GM23338 (cell line): Measurements from ENCODE around the gene LRRFIP1. TPM values are rescaled to one million over a fixed set of nuclear protein-coding genes. Genes with fewer than 3 reads are reported as not detected.

Experiments
- ATAC-seq: fragments of 200-7000 bp; cut with Tn5 transposase; 3 replicates; pipeline ENCODE4 v1.9.1; 2020
- DNase-seq: peaks from one replicate; pipeline ENCODE4 v3.0.0-alpha.2; 2015; ENCODE audit warnings: low spot score
- H2AFZ ChIP-seq: fragments of 200-600 bp; sonication (generic); 2 replicates; pipeline ENCODE4 v1.8.0; 2016; ENCODE audit warnings: antibody characterized with exemption, mild to moderate bottlenecking, moderate library complexity
- H3F3A ChIP-seq: fragments of 200-600 bp; sonication (generic); replicated peaks from 2 replicates; pipeline ENCODE4 v1.8.0; 2017; ENCODE audit warnings: antibody characterized with exemption, mixed run types, low read depth
- H3K27ac ChIP-seq: fragments of 200-600 bp; sonication (generic); 2 replicates; pipeline ENCODE4 v1.6.1; 2016; ENCODE audit warnings: low read depth
- H3K27me3 ChIP-seq: fragments of 200-600 bp; sonication (generic); 2 replicates; pipeline ENCODE4 v1.8.0; 2016; ENCODE audit warnings: mild to moderate bottlenecking, mixed run types, moderate library complexity; ENCODE audit not compliant: insufficient read depth
- H3K36me3 ChIP-seq: fragments of 200-600 bp; sonication (generic); 2 replicates; pipeline ENCODE4 v1.8.0; 2016; ENCODE audit warnings: mild to moderate bottlenecking; ENCODE audit not compliant: insufficient read depth
- H3K4me1 ChIP-seq: fragments of 200-600 bp; sonication (generic); 2 replicates; pipeline ENCODE4 v1.8.0; 2016; ENCODE audit warnings: mild to moderate bottlenecking, moderate library complexity; ENCODE audit not compliant: insufficient read depth
- H3K4me2 ChIP-seq: fragments of 200-600 bp; sonication (generic); 2 replicates; pipeline ENCODE4 v1.7.1; 2017; ENCODE audit warnings: mixed run types
- H3K4me3 ChIP-seq: fragments of 200-600 bp; sonication (generic); 2 replicates; pipeline ENCODE4 v1.6.1; 2016; ENCODE audit warnings: mixed run types
- H3K79me2 ChIP-seq: fragments of 200-600 bp; sonication (generic); replicated peaks from 2 replicates; pipeline ENCODE4 v1.8.0; 2017; ENCODE audit warnings: mild to moderate bottlenecking; ENCODE audit not compliant: insufficient read depth
- H3K9me2 ChIP-seq: fragments of 200-600 bp; sonication (generic); 2 replicates; pipeline ENCODE4 v1.8.0; 2017; ENCODE audit not compliant: insufficient read depth
- H4K20me1 ChIP-seq: fragments of 200-600 bp; sonication (generic); replicated peaks from 2 replicates; pipeline ENCODE4 v1.8.0; 2017; ENCODE audit warnings: mild to moderate bottlenecking; ENCODE audit not compliant: insufficient read depth
- H3K27ac Mint-ChIP-seq: 2 replicates; pipeline ENCODE4 v1.8.0; 2020; ENCODE audit warnings: inconsistent platforms, mild to moderate bottlenecking, moderate library complexity, mixed read lengths
- H3K27me3 Mint-ChIP-seq: 3 replicates; pipeline ENCODE4 v1.8.0; 2022; ENCODE audit warnings: low read depth, mild to moderate bottlenecking, moderate library complexity, mixed read lengths, inconsistent platforms; ENCODE audit not compliant: insufficient read depth, poor library complexity
- H3K36me3 Mint-ChIP-seq: 3 replicates; pipeline ENCODE4 v1.8.0; 2021; ENCODE audit warnings: low read depth, mild to moderate bottlenecking, inconsistent platforms, moderate library complexity, mixed read lengths
- H3K4me1 Mint-ChIP-seq: 3 replicates; pipeline ENCODE4 v1.8.0; 2020; ENCODE audit warnings: mild to moderate bottlenecking, inconsistent platforms, mixed read lengths
- H3K4me3 Mint-ChIP-seq: 3 replicates; pipeline ENCODE4 v1.8.0; 2021; ENCODE audit warnings: moderate library complexity, mild to moderate bottlenecking, inconsistent platforms, mixed read lengths
- H3K9me3 Mint-ChIP-seq: 3 replicates; pipeline ENCODE4 v1.8.0; 2020; ENCODE audit warnings: moderate library complexity, mild to moderate bottlenecking, inconsistent platforms, mixed read lengths
- EZH2 ChIP-seq: fragments of 200-600 bp; sonication (generic); IDR thresholded peaks from one replicate; pipeline ENCODE4 v1.8.0; 2017; ENCODE audit warnings: antibody characterized with exemption, mild to moderate bottlenecking, low read depth; ENCODE audit not compliant: unreplicated experiment
- EZH2phosphoT487 ChIP-seq: fragments of 200-600 bp; sonication (generic); IDR thresholded peaks from one replicate; pipeline ENCODE4 v1.8.1; 2018; ENCODE audit warnings: antibody characterized with exemption; ENCODE audit not compliant: unreplicated experiment
- JUNB ChIP-seq: IDR thresholded peaks from one replicate; pipeline ENCODE4 v1.6.1; 2016; ENCODE audit warnings: antibody characterized with exemption; ENCODE audit not compliant: unreplicated experiment
- POLR2AphosphoS5 ChIP-seq: IDR thresholded peaks from 2 replicates; pipeline ENCODE4 v1.6.1; 2016; ENCODE audit warnings: antibody characterized with exemption, low read depth
- ZNF331 ChIP-seq: fragments of 250-450 bp; sonication (Bioruptor Pico); IDR thresholded peaks from 2 replicates; pipeline ENCODE4 v1.5.0; 2020; ENCODE audit warnings: low read depth, mild to moderate bottlenecking, moderate library complexity
- polyA plus RNA-seq: library from polyadenylated mRNA; unstranded; fragments of >200 nt; fragmentation: Nextera tagmentation; extraction: Ambion mirVana; gene quantifications from 2 replicates; pipeline ENCODE4 v1.2.1, GENCODE V29; 2016
- total RNA-seq: library from RNA; depleted of rRNA; stranded (reverse); fragments of >200 nt; shearing (Covaris generic); gene quantifications from 2 replicates; pipeline ENCODE4 v1.2.3, GENCODE V29; 2014
- TF ChIP-seq, protein P1 (sequence below): fragments of 250-450 bp; sonication (Bioruptor Pico); IDR thresholded peaks from 2 replicates; pipeline ENCODE4 v1.5.0; 2020; ENCODE audit warnings: mild to moderate bottlenecking, moderate library complexity

Gene LRRFIP1
- total and polyA plus RNA-seq, 2 experiments from 2014 or later: 59.6 to 178 TPM

DNA sequence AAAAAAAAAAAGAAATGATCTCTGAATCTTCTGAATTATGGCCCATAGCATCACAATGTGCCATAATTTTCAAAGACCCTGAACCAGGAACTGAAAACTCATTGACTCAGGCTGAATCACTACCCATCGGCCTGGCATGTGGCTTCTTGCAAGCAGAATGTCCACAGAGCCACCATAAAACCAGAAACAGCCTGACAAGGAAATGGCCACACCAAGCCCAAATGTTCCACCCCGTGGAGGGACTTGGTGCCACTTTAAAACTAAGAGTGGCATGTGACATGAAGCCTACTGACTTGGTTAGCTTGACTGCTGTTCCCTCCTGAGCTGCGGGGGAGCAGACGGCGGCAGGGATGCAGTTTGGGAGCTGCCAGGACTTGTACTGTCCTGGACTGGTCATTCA is 100.0 kb downstream of the LRRFIP1 start (continued):
- TF ChIP-seq, protein P1, sequence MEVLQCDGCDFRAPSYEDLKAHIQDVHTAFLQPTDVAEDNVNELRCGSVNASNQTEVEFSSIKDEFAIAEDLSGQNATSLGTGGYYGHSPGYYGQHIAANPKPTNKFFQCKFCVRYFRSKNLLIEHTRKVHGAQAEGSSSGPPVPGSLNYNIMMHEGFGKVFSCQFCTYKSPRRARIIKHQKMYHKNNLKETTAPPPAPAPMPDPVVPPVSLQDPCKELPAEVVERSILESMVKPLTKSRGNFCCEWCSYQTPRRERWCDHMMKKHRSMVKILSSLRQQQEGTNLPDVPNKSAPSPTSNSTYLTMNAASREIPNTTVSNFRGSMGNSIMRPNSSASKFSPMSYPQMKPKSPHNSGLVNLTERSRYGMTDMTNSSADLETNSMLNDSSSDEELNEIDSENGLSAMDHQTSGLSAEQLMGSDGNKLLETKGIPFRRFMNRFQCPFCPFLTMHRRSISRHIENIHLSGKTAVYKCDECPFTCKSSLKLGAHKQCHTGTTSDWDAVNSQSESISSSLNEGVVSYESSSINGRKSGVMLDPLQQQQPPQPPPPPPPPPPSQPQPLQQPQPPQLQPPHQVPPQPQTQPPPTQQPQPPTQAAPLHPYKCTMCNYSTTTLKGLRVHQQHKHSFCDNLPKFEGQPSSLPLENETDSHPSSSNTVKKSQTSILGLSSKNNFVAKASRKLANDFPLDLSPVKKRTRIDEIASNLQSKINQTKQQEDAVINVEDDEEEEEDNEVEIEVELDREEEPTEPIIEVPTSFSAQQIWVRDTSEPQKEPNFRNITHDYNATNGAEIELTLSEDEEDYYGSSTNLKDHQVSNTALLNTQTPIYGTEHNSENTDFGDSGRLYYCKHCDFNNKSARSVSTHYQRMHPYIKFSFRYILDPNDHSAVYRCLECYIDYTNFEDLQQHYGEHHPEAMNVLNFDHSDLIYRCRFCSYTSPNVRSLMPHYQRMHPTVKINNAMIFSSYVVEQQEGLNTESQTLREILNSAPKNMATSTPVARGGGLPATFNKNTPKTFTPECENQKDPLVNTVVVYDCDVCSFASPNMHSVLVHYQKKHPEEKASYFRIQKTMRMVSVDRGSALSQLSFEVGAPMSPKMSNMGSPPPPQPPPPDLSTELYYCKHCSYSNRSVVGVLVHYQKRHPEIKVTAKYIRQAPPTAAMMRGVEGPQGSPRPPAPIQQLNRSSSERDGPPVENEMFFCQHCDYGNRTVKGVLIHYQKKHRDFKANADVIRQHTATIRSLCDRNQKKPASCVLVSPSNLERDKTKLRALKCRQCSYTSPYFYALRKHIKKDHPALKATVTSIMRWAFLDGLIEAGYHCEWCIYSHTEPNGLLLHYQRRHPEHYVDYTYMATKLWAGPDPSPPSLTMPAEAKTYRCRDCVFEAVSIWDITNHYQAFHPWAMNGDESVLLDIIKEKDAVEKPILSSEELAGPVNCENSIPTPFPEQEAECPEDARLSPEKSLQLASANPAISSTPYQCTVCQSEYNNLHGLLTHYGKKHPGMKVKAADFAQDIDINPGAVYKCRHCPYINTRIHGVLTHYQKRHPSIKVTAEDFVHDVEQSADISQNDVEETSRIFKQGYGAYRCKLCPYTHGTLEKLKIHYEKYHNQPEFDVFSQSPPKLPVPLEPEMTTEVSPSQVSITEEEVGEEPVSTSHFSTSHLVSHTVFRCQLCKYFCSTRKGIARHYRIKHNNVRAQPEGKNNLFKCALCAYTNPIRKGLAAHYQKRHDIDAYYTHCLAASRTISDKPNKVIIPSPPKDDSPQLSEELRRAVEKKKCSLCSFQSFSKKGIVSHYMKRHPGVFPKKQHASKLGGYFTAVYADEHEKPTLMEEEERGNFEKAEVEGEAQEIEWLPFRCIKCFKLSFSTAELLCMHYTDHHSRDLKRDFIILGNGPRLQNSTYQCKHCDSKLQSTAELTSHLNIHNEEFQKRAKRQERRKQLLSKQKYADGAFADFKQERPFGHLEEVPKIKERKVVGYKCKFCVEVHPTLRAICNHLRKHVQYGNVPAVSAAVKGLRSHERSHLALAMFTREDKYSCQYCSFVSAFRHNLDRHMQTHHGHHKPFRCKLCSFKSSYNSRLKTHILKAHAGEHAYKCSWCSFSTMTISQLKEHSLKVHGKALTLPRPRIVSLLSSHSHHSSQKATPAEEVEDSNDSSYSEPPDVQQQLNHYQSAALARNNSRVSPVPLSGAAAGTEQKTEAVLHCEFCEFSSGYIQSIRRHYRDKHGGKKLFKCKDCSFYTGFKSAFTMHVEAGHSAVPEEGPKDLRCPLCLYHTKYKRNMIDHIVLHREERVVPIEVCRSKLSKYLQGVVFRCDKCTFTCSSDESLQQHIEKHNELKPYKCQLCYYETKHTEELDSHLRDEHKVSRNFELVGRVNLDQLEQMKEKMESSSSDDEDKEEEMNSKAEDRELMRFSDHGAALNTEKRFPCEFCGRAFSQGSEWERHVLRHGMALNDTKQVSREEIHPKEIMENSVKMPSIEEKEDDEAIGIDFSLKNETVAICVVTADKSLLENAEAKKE (CRISPR knock-in tag): no peak
- TF ChIP-seq EZH2phosphoT487 (no peak), POLR2AphosphoS5 (no peak), JUNB (no peak), EZH2 (no peak), ZNF331 (no peak)

- Histone ChIP-seq H3K4me2 (0 out of 2 replicates have a peak overlapping the region, but pooled peaks have one; percentile 22), H3K79me2 (peaks cover 87% of the 10 kb centered on the region), H3K36me3 (peaks cover 6% of the 10 kb centered on the region; the same call in 1 of the 2 replicates), H2AFZ (no peak overlapping the region), H3K27me3 (no peaks in the 10 kb centered on the region), H3K9me2 (no peaks in the 10 kb centered on the region), H3K4me1 (peaks cover 67% of the 10 kb centered on the region), H3K27ac (peak overlapping the region; percentile 66), H4K20me1 (peaks cover 47% of the 10 kb centered on the region; the same call in 1 of the 2 replicates), H3K4me3 (no peak overlapping the region), H3F3A (peaks cover 7% of the 10 kb centered on the region; the same call in 1 of the 2 replicates)
- H3K4me1 Mint-ChIP-seq: peaks cover 69% of the 10 kb centered on the region
- ATAC-seq: no peak
- H3K27me3 Mint-ChIP-seq: no peaks in the 10 kb centered on the region
- H3K4me3 Mint-ChIP-seq: no peak overlapping the region
- no peak for TF ChIP-seq POLR2AphosphoS5
- TF ChIP-seq, protein P1 (CRISPR knock-in tag): no peak
- DNase-seq: no peak
- H3K36me3 Mint-ChIP-seq: no peaks in the 10 kb centered on the region; the same call in 2 of the 3 replicates
- H3K9me3 Mint-ChIP-seq: no peaks in the 10 kb centered on the region
- H3K27ac Mint-ChIP-seq: peak overlapping the region; percentile 78
Observed at GRCh38 chr2:237729681-237730475, 102.5 kb downstream of the LRRFIP1 start.
